ENCODE results near the gene NEMP1.
"Not testable (repeated sequence)": the region's sequence is repeated elsewhere in the genome, so short reads cannot be mapped to it uniquely, and the experiment has no call there.

NEMP1 gene

GRCh38 chr12:57031138-57031725 lies 47.4 kb downstream of the NEMP1 start:
- DNase-seq (ENCODE audit: low read depth in 3 of 3, low spot score in 1 of 3): no peak

GRCh38 chr12:57029457-57029856 lies 49.1 kb downstream of the NEMP1 start:
- DNase-seq (ENCODE audit: low read depth in 3 of 3, low spot score in 1 of 3): no peak

- no peak for DNase-seq (ENCODE audit: low read depth in 3 of 3, low spot score in 1 of 3)
Observed at GRCh38 chr12:57027805-57028153, 50.8 kb downstream of the NEMP1 start.

- DNase-seq (ENCODE audit: low read depth in 3 of 3, low spot score in 1 of 3): no peak
Observed at GRCh38 chr12:57027011-57027804, 51.4 kb downstream of the NEMP1 start.

- DNase-seq (ENCODE audit: low read depth in 3 of 3, low spot score in 1 of 3): no peak
Observed at GRCh38 chr12:57025196-57025595, 53.4 kb downstream of the NEMP1 start.

- not testable (repeated sequence) for DNase-seq (ENCODE audit: low read depth in 3 of 3, low spot score in 1 of 3)
Observed at GRCh38 chr12:57022324-57022723, 56.3 kb downstream of the NEMP1 start.

- DNase-seq (ENCODE audit: low read depth in 3 of 3, low spot score in 1 of 3): no peak
Observed at GRCh38 chr12:57019983-57020719, 58.4 kb downstream of the NEMP1 start.

GRCh38 chr12:57018906-57019305 lies 59.7 kb downstream of the NEMP1 start:
- no peak for DNase-seq (ENCODE audit: low read depth in 3 of 3, low spot score in 1 of 3)

- DNase-seq (ENCODE audit: low read depth in 3 of 3, low spot score in 1 of 3): not testable (repeated sequence)
Observed at GRCh38 chr12:57018353-57018752, 60.2 kb downstream of the NEMP1 start.

GRCh38 chr12:57016348-57016747 lies 62.2 kb downstream of the NEMP1 start, which contains the start of gene TAC3:
Gene TAC3 (minus strand): TSS chr12:57016529. CDS start chr12:57015797, 732 bp downstream.
- no peak for DNase-seq (ENCODE audit: low read depth in 3 of 3, low spot score in 1 of 3)

- DNase-seq (ENCODE audit: low read depth in 3 of 3, low spot score in 1 of 3): no peak
Observed at GRCh38 chr12:57012600-57013465, 65.8 kb downstream of the NEMP1 start.

- no peak for DNase-seq (ENCODE audit: low read depth in 3 of 3, low spot score in 1 of 3)
Observed at GRCh38 chr12:57011438-57012424, 66.9 kb downstream of the NEMP1 start.

- DNase-seq (ENCODE audit: low read depth in 3 of 3, low spot score in 1 of 3): no peak
Observed at GRCh38 chr12:57010627-57011247, 67.9 kb downstream of the NEMP1 start.

- DNase-seq (ENCODE audit: low read depth in 3 of 3, low spot score in 1 of 3): no peak
Observed at GRCh38 chr12:57009949-57010626, 68.5 kb downstream of the NEMP1 start.

- DNase-seq (ENCODE audit: low read depth in 3 of 3, low spot score in 1 of 3): no peak
Observed at GRCh38 chr12:57008178-57008577, 70.4 kb downstream of the NEMP1 start.

GRCh38 chr12:57006809-57007475 lies 71.6 kb downstream of the NEMP1 start:
- no peak for DNase-seq (ENCODE audit: low read depth in 3 of 3, low spot score in 1 of 3)

GRCh38 chr12:57005980-57006808 lies 72.4 kb downstream of the NEMP1 start, which contains the start of gene ZBTB39:
Gene ZBTB39 (minus strand): TSS chr12:57006546. CDS start chr12:57004917, 1,629 bp downstream.
- DNase-seq (ENCODE audit: low read depth in 3 of 3, low spot score in 1 of 3): peak in 2 of 3 donors; percentile 47 to 56

Measured in stimulated activated CD4-positive, alpha-beta T cell treated with anti-CD3 and anti-CD28 coated beads, TNF-alpha, amount 100 ng/mL, for 1 hour (primary cell).